H7 (cell line): Measurements from ENCODE around the gene RBM26. TPM values are rescaled to one million over a fixed set of nuclear protein-coding genes. Genes with fewer than 3 reads are reported as not detected.

Source experiments
- DNase-seq: peaks from one replicate; pipeline ENCODE4 v3.0.0; 2012
- H3K27me3 ChIP-seq: 2 replicates; pipeline ENCODE4 v1.6.0; 2011; ENCODE audit warnings: mild to moderate bottlenecking, low read length; ENCODE audit not compliant: control insufficient read depth, insufficient read depth
- H3K36me3 ChIP-seq: replicated peaks from 2 replicates; pipeline ENCODE4 v1.5.1; 2011; ENCODE audit warnings: low read length; ENCODE audit not compliant: control insufficient read depth, insufficient read depth
- H3K4me3 ChIP-seq: 2 replicates; pipeline ENCODE4 v1.5.1; 2011; ENCODE audit warnings: low read depth, mild to moderate bottlenecking, control low read depth, low read length, moderate library complexity; ENCODE audit not compliant: insufficient read depth
- total RNA-seq: library from RNA; depleted of rRNA; stranded (reverse); fragments of >200 nt; shearing (Covaris generic); gene quantifications from 2 replicates; pipeline ENCODE4 v1.2.3, GENCODE V29; 2014

The RBM26 gene
- total RNA-seq, 1 experiment from 2014 or later, result 37.9 TPM

- Histone ChIP-seq H3K4me3 (no peak overlapping the region), H3K36me3 (no peaks in the 10 kb centered on the region), H3K27me3 (no peaks in the 10 kb centered on the region)
- no peak for DNase-seq
Measured at GRCh38 chr13:79309690-79310089, 96.4 kb downstream of the RBM26 start.

- no peaks in the 10 kb centered on the region for H3K36me3 ChIP-seq
- no peaks in the 10 kb centered on the region for H3K27me3 ChIP-seq
- no peak for DNase-seq
- no peak overlapping the region for H3K4me3 ChIP-seq
Measured at GRCh38 chr13:79307866-79308298, 98.2 kb downstream of the RBM26 start.

- Histone ChIP-seq H3K36me3 (no peaks in the 10 kb centered on the region), H3K27me3 (no peaks in the 10 kb centered on the region), H3K4me3 (no peak overlapping the region)
- no peak for DNase-seq
Measured at GRCh38 chr13:79307433-79307861, 98.6 kb downstream of the RBM26 start.

- Histone ChIP-seq H3K4me3 (no peak overlapping the region), H3K36me3 (no peaks in the 10 kb centered on the region), H3K27me3 (no peaks in the 10 kb centered on the region)
- no peak for DNase-seq
Measured at GRCh38 chr13:79306650-79307049, 99.4 kb downstream of the RBM26 start.

- no peak overlapping the region for H3K4me3 ChIP-seq
- no peak for DNase-seq
- no peaks in the 10 kb centered on the region for H3K27me3 ChIP-seq
- no peaks in the 10 kb centered on the region for H3K36me3 ChIP-seq
Measured at GRCh38 chr13:79297128-79297527, 108.9 kb downstream of the RBM26 start.

GRCh38 chr13:79295906-79296706 lies 109.9 kb downstream of the RBM26 start:
- no peaks in the 10 kb centered on the region for H3K36me3 ChIP-seq
- H3K4me3 ChIP-seq, result no peak overlapping the region
- DNase-seq, result no peak
- H3K27me3 ChIP-seq, result no peaks in the 10 kb centered on the region

GRCh38 chr13:79290595-79291244 lies 115.3 kb downstream of the RBM26 start:
- Histone ChIP-seq H3K36me3 (no peaks in the 10 kb centered on the region), H3K27me3 (no peaks in the 10 kb centered on the region), H3K4me3 (no peak overlapping the region)
- DNase-seq, result no peak

- Histone ChIP-seq H3K36me3 (no peaks in the 10 kb centered on the region), H3K4me3 (no peak overlapping the region), H3K27me3 (no peaks in the 10 kb centered on the region)
- no peak for DNase-seq
Measured at GRCh38 chr13:79289571-79289970, 116.5 kb downstream of the RBM26 start.

GRCh38 chr13:79287939-79288795 lies 117.9 kb downstream of the RBM26 start:
- no peaks in the 10 kb centered on the region for H3K36me3 ChIP-seq
- DNase-seq, result peak; percentile 22
- H3K4me3 ChIP-seq, result no peak overlapping the region
- no peaks in the 10 kb centered on the region for H3K27me3 ChIP-seq

- Histone ChIP-seq H3K4me3 (no peak overlapping the region), H3K27me3 (no peaks in the 10 kb centered on the region), H3K36me3 (no peaks in the 10 kb centered on the region)
- no peak for DNase-seq
Measured at GRCh38 chr13:79285159-79285558, 120.9 kb downstream of the RBM26 start.

GRCh38 chr13:79283742-79284141 lies 122.3 kb downstream of the RBM26 start:
- Histone ChIP-seq H3K4me3 (no peak overlapping the region), H3K36me3 (no peaks in the 10 kb centered on the region), H3K27me3 (no peaks in the 10 kb centered on the region)
- DNase-seq, result no peak

GRCh38 chr13:79282976-79283375 lies 123.1 kb downstream of the RBM26 start:
- DNase-seq, result no peak
- no peaks in the 10 kb centered on the region for H3K27me3 ChIP-seq

GRCh38 chr13:79282508-79282907 lies 123.5 kb downstream of the RBM26 start:
- no peak for DNase-seq
- Histone ChIP-seq H3K4me3 (no peak overlapping the region), H3K27me3 (no peaks in the 10 kb centered on the region)

More at GRCh38 chr13:79282976-79283375, 123.1 kb downstream of the RBM26 start:
- H3K36me3 ChIP-seq, result no peaks in the 10 kb centered on the region
- H3K4me3 ChIP-seq, result no peak overlapping the region

GRCh38 chr13:79281339-79281747 lies 124.7 kb downstream of the RBM26 start:
- Histone ChIP-seq H3K27me3 (no peaks in the 10 kb centered on the region), H3K36me3 (no peaks in the 10 kb centered on the region), H3K4me3 (no peak overlapping the region)
- peak; percentile 31 for DNase-seq

More at GRCh38 chr13:79282508-79282907, 123.5 kb downstream of the RBM26 start:
- H3K36me3 ChIP-seq, result no peaks in the 10 kb centered on the region
